Measurements from ENCODE around the gene DNAH14.
A peak's percentile ranks its signal among the peaks of the same experiment; 100 is the strongest.

Gene DNAH14

GRCh38 chr1:225428068-225428880 lies 498.8 kb downstream of the DNAH14 start:
- DNase-seq (ENCODE audit: low read depth in 2 of 2) = peak; percentile 82 to 89

GRCh38 chr1:225428881-225429455 lies 499.5 kb downstream of the DNAH14 start:
- DNase-seq (ENCODE audit: low read depth in 2 of 2) = no peak

DNA sequence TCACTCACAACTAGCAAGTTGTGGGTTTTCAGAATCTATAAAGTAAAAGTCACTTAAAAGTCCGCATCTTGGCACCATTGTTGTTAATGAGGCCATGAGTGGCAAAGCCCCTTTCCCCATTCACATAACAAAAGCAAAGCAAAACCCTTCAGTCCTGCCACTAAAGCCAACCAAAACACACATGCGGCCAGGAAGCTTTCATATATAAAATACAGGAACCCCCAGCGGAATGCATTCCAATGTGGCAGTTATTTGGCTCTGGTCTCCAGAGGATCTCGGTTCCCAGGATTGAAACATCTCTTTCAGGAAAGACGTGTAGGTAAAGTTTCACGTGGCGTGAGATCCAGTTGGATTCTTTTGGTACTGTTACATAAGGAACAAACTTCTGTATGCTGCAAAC lies 500.8 kb downstream of the DNAH14 start:
- DNase-seq (ENCODE audit: low read depth in 2 of 2) = no peak

GRCh38 chr1:225431081-225431863 lies 501.8 kb downstream of the DNAH14 start:
- no peak for DNase-seq (ENCODE audit: low read depth in 2 of 2)

- no peak for DNase-seq (ENCODE audit: low read depth in 2 of 2)
These were observed 504.6 kb downstream of the DNAH14 start for GRCh38 chr1:225434046-225434445.

DNA sequence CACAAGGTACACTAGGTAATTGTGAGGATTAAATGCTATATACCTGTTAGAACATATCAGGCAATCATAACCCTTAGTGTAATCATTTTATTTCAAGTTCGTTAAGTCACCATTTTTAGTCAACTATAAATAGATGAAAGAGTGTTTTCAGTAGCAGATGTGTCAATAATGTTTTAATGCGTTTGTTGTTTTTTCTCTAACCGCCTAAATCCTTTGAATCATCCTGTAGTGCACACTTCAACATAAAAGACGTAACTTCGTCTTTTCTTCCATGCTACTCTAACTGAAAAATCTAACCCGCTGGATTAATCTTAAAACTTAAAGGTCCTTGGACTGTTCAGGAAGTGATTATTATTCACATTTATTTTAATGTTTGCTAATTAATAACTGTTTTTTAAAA lies 505.6 kb downstream of the DNAH14 start:
- DNase-seq (ENCODE audit: low read depth in 2 of 2) = no peak

GRCh38 chr1:225435487-225435886 lies 506.0 kb downstream of the DNAH14 start:
- DNase-seq (ENCODE audit: low read depth in 2 of 2) = no peak

- DNase-seq (ENCODE audit: low read depth in 2 of 2) = no peak
These were observed 506.5 kb downstream of the DNAH14 start for GRCh38 chr1:225435957-225436392.

- no peak for DNase-seq (ENCODE audit: low read depth in 2 of 2)
These were observed 508.4 kb downstream of the DNAH14 start for GRCh38 chr1:225437710-225438437.

DNA sequence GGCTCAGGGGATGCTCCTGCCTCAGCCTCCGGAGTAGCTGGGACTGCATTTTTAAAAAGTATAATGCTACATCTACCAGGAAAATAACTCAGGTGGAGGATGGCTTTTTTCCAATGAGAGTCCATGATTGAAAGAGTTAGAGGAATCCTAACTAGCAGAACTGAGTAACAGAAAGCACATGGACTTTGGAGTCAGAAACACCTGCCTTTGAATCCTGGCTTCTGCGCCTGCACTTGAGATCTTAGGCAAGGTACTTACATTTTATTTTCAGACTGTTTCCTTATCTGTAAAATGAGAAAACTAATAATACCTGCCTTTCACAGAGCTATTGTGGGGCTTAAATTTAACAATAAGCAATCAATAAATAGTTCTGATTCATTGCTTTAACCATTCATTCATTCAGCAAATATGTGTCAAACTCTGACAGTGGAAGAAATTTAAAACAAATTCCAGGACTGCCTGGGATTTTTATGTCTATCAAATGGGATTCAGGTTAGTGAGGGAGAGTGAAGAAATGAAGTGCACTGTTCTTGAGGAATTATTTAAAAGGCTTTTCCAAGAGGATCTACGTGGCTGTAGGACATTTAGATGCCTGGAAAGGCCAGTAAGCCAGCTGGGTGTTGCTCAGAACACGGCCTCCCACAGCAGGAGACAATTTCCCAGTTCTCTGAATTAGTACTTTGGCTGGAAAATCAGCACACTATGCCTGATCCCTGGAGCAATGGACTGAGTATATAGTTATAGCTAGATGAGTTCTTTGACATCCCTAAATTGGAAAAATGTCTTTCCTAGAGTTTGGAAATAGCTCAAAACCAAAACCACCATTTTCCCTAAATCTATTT lies 511.1 kb downstream of the DNAH14 start:
- DNase-seq (ENCODE audit: low read depth in 2 of 2) = no peak

DNA sequence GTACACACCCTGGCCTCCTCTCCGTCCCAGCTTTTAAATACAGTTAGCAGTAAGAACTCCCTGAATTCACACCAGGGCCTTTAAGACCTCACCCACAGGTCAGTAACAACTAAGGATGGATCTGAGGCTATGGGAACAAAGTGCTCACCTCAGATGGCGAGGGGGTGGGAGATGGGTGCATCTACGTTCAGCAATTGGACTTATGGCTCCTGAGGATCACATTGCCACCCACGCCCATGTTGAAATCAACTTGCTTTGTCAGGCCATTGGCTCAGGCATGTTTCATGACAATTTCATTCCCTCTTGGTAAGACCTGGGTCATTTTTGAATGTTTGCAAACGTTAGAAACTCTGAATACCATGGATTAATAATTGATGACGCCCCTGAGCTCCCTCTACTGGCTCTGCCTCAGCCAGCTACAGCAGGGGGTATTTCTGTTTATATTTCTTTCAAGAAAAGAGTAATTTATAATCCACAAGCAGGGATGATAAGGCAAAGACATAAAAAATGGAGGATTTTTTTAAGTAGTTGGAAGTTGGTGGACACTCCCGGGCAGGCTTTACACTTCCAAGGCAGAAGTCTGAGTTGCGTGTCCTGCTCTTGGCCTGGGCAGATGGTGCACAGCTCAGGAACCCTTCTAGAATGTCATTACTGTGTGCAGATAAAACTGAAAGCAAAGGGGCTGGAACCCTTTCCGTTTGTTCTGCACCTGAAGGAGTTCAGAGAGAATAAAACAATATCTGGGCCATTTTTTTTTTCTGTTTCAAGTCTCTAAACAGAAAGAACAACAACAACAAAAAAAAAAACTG lies 512.0 kb downstream of the DNAH14 start:
- DNase-seq (ENCODE audit: low read depth in 2 of 2) = no peak

GRCh38 chr1:225442123-225442505 lies 512.6 kb downstream of the DNAH14 start:
- DNase-seq (ENCODE audit: low read depth in 2 of 2) = no peak

DNA sequence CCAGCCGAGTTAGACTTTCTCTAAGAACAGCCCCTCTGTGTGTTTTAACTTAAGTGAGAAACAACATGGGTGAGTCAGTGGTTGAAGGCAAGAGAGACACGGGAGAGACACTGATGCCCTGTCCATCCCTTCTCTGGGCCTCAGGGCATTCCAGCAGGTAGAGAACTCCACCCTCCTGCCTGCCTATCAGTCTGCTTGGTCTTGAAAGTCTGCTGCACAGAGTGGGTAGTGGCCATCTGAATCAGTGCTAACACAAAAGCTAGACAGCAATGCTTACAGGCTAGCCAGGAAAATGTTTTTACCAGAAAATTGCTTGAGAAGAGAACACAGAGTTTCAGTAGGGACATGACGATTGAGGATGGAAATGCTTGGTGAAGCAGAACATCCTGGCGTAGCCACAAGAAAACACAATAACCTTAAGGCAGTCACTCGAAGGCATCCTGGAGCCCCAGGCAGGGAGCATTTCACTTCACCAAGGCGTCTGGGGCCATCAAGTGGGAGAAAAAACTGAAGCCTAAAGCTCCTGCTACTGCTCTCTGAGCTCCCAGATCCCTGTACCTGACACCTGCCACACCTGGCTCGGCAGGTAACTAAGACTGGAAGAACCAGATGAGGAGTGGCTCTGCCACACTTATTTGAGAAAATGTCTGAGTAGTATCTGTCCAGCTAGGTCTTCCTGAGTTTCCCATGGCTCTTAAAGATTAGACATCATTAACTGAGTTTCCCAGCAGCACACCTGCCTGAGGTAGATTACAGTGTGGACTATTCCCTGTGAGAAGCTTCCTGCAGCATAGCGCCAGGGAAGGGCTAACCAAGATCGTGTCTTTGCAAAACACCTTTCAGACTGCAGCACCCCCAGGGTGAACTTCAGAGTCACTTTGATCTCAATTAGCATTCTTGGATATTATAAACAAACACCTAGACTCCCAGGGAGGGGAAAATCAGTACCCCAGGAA lies 516.4 kb downstream of the DNAH14 start:
- no peak for DNase-seq (ENCODE audit: low read depth in 2 of 2)

- no peak for DNase-seq (ENCODE audit: low read depth in 2 of 2)
These were observed 517.1 kb downstream of the DNAH14 start for GRCh38 chr1:225446595-225446960.

DNA sequence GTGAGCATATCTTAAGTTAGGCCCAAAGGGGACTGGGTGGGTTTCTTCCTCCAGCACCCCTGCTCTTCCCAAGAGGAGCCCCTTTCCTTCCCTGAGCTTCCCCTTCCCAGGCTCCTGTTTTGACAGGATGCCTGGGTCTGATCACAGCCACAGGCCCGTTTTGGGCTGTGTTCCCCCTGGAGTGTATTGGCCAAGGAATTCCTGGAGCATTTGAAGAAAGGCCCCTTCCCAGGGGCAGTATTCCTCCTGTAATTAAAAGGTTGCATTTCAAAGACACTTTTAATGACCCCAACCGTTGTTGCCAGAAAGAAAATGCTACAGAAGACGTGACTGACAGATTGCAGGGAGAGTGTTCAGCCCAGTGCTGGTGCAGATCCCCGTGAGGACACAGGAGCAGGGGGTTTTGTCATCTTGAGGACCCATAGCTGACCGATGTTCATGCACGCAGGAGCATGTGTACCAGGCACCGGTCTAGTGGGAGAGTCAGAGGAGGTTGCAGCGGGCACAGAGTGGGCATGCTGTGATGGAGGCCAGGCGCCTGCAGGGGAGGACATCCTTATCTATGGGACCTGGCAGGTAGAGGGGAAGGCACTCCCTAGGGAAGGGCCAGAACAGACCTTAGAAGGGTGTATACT lies 517.6 kb downstream of the DNAH14 start:
- no peak for DNase-seq (ENCODE audit: low read depth in 2 of 2)

DNA sequence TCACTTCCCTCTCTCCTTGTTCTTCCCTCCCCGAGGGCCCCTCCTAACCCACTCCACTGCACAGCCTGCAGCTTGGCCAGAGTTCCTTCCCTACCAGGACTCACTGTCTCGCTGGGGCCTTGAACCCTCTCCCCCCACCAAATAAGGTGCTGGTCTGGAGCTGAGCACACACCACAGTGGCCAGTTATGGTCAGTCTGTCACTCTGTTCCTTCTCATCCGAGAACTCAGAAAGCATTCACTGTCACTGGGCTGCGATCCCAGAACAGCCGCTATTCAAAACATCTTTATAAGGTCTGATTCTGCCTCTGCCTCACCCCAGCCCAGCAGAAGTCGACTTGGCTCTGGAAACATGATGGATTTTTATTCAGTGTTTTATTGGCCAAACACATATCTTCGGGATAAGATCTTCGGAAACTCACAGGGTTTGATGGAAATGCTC lies 518.2 kb downstream of the DNAH14 start:
- no peak for DNase-seq (ENCODE audit: low read depth in 2 of 2)

DNA sequence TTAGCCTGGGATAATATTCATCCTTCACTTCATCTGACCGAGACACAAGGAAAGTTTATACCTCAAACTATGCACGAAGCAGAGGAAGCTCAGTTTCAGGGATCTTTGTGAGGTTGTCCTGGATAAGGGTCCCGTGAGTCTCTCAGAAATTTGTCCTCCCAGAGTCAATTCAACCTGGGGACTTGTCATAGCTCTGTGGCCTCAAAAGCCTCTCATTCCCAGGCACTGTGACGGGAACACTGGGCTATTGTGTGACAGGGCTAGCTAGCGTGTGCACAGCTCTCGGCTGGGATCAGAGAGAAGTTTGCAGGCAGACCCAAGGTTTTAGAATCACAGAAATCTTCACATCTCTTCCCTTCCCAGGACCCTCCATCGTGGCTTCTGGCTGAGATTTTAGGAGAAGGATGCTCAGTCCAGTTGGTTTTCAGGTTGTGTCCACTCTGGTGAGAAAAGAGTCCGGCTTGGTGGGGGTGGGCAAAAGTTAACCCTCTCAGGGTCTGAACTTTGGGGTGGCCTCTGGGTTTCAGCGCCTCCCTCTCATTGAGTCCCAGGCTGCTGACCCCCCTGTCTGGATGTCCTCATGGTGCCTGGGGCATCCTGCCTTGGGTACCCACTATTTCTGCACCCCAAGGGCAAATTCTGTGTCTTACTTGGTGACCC lies 518.8 kb downstream of the DNAH14 start:
- no peak for DNase-seq (ENCODE audit: low read depth in 2 of 2)
